Myocyte (in vitro differentiated cells): ENCODE measurements around the gene MAGEB1. TPM values are rescaled to one million over a fixed set of nuclear protein-coding genes. Genes with fewer than 3 reads are reported as not detected.

Source experiments
- DNase-seq: peaks from one replicate; pipeline ENCODE4 v3.0.0-alpha.2; 2012; ENCODE audit warnings: low read depth
- total RNA-seq: library from RNA; depleted of rRNA; stranded (reverse); fragments of >200 nt; gene quantifications from 2 replicates; pipeline ENCODE4 v1.2.3, GENCODE V29; 2014

Gene MAGEB1
- total RNA-seq, 1 donor from 2014 or later = not detected

DNA sequence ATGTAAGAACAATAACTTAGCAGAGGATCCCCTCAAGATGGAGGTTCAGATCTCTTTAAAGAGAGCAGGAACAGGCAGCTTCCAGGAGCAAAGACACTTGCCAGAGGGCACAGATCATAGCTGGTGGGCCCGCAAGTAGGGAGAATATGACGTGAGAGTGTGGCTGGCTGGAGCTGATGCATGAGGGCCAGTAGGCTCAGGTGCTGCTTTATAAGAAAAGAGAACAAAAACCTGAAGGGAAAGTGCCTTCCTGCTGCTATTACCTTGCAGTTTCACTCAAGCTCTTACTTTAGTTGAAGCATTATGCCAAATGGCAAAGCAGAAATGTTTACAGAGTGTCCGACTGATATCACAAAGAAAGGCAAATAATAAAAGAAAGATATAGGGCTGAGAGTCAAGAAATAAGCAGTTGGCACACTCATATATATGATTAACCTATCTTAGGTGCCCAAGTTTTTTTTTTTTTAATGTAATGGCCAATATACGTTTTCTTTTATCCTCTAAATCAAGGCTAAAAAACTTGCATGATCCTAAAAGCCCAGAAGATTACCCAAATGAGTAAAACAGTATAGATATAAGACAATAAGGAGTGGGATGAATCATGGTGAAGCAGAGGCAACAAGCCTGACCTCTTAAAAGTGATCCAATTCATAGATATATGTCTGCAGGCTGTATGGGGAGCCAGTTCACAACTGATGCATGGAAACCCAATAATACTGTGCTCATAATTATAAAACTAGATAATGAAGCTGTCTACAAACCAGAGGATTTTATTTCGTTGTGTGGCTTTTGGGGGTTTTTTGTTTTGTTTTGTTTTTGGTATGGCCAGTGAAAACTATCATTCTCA is 49.7 kb downstream of the MAGEB1 start:
- DNase-seq = no peak

DNA sequence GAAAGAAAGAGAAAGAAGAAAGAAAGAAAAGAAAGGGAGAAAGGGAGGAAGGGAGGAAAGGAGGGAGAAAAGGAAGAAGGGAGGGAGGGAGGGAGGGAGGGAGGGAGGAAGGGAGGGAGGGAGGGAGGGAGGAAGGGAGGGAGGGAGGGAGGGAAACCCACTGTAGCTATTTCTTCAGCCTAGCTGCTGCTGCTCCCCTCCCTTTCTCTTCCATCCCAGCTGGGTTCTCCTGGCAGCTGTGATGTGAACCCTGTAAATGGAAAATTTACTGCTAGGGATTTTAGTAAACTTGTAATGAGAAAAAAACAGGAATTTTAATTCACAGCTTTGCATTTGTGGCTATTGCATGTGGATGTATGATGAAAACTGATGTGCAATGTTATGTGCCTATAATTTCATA is 54.3 kb downstream of the MAGEB1 start:
- DNase-seq = no peak

Other genes starting within 250 kb of the MAGEB1 start
- gene MAGEB2, start 31.6 kb upstream of the MAGEB1 start, total RNA-seq = not detected in 2 replicates
- gene MAGEB3, start 16.5 kb upstream of the MAGEB1 start, total RNA-seq = not detected in 2 replicates
- not detected in 2 replicates for gene MAGEB4, start 5.1 kb upstream of the MAGEB1 start, total RNA-seq
- 0.42 TPM in 1 of 2 replicates, not detected in the other for gene NR0B1, start 62.2 kb downstream of the MAGEB1 start, total RNA-seq